Gastroesophageal sphincter (tissue), 4 donors: Measurements from ENCODE around the gene CDC42EP5. TPM values are rescaled to one million over a fixed set of nuclear protein-coding genes. Genes with fewer than 3 reads are reported as not detected.
A peak's percentile ranks its signal among the peaks of the same experiment; 100 is the strongest.

Experiments
- ATAC-seq: fragments of 150-250 bp; one replicate; pipeline ENCODE4 v1.9.1; 2016; ENCODE audit warnings: mild to moderate bottlenecking, moderate library complexity
- H3K27ac ChIP-seq, 4 donors: fragments of 200-600 bp; sonication (generic) in 3 of 4; 1 replicate in 3 of 4; 2 replicates in 1 of 4; pipeline ENCODE4 v1.5.1; 2016 to 2019
- H3K27me3 ChIP-seq: fragments of 200-600 bp; sonication (generic); one replicate; pipeline ENCODE4 v1.5.1; 2019
- H3K36me3 ChIP-seq, 2 donors: fragments of 200-600 bp; sonication (generic); one replicate each; pipeline ENCODE4 v1.5.1; 2019; ENCODE audit warnings: control low read depth in 1 of 2
- H3K4me1 ChIP-seq, 3 donors: fragments of 200-600 bp; sonication (generic); 1 replicate in 2 of 3; 2 replicates in 1 of 3; pipeline ENCODE4 v1.5.1; 2016 to 2019; ENCODE audit warnings: control low read depth in 2 of 3
- H3K4me3 ChIP-seq, 2 donors: fragments of 200-600 bp; sonication (generic); one replicate each; pipeline ENCODE4 v1.5.1; 2019; ENCODE audit warnings: mild to moderate bottlenecking in 1 of 2, moderate library complexity in 1 of 2
- H3K9me3 ChIP-seq, 3 donors: fragments of 200-600 bp; sonication (generic); one replicate each; pipeline ENCODE4 v1.5.1; 2017 to 2019; ENCODE audit warnings: control low read depth in 2 of 3
- CTCF ChIP-seq, 4 experiments: fragments of 200-600 bp in 2 of 4; fragments of 450-650 bp in 2 of 4; sonication (generic) in 1 of 4; IDR thresholded peaks; one replicate each; pipeline ENCODE4 v1.5.1; 2017 to 2019; ENCODE audit warnings: antibody characterized with exemption in 4 of 4, mild to moderate bottlenecking in 2 of 4, moderate library complexity in 2 of 4
- EP300 ChIP-seq: sonication (generic); formaldehyde crosslinking; IDR thresholded peaks from one replicate; pipeline ENCODE4 v1.6.1; 2017; ENCODE audit warnings: antibody characterized with exemption, mild to moderate bottlenecking
- POLR2A ChIP-seq, 2 donors: fragments of 450-650 bp; IDR thresholded peaks; one replicate each; pipeline ENCODE4 v1.6.1; 2017; ENCODE audit warnings: antibody characterized with exemption in 2 of 2, mild to moderate bottlenecking in 2 of 2, moderate library complexity in 1 of 2
- POLR2AphosphoS5 ChIP-seq: sonication (generic); formaldehyde crosslinking; IDR thresholded peaks from one replicate; pipeline ENCODE4 v1.6.1; 2017; ENCODE audit warnings: antibody characterized with exemption
- WGBS, 2 donors: methylation state at CpG; one replicate each; pipeline ENCODE4 v1.1.5; 2018; ENCODE audit warnings: low coverage in 1 of 2; 5-methylcytosine and 5-hydroxymethylcytosine counted together
- total RNA-seq, 4 donors: library from RNA; depleted of rRNA; stranded (reverse); fragments of >200 nt; gene quantifications; one replicate each; pipeline ENCODE4 v1.1.0, GENCODE V29; 2016

The CDC42EP5 gene
- total RNA-seq, 4 donors from 2014 or later = 4.2 to 24.1 (median 12.8) TPM

GRCh38 chr19:54465426-54466109, 7.5 kb downstream of the CDC42EP5 start:
- no peak for TF ChIP-seq CTCF (IDR thresholded peaks at IDR 0.05)
- no peak for TF ChIP-seq EP300
- no peak for TF ChIP-seq POLR2A (IDR thresholded peaks at IDR 0.05)
- no peak for TF ChIP-seq POLR2AphosphoS5
- H3K9me3 ChIP-seq = no peaks in the 10 kb centered on the region
- peaks cover 0 to 70% (median 17%) of the 10 kb centered on the region in 3 donors for H3K4me1 ChIP-seq
- H3K36me3 ChIP-seq = peaks cover 0 to 19% of the 10 kb centered on the region in 2 donors
- peak overlapping the region in 1 of 4 donors; percentile 99 for H3K27ac ChIP-seq
- H3K27me3 ChIP-seq = peaks cover 17% of the 10 kb centered on the region
- WGBS, 2 donors = 83 to 88% methylated on average over 4 to 11 of the region's 49 CpGs
- H3K4me3 ChIP-seq = peak overlapping the region in 1 of 2 donors; percentile 85
- no peak for ATAC-seq

- Histone ChIP-seq H3K27me3 (peaks cover 9% of the 10 kb centered on the region), H3K4me1 (peaks cover 0 to 70% (median 17%) of the 10 kb centered on the region in 3 donors), H3K9me3 (no peaks in the 10 kb centered on the region), H3K36me3 (peaks cover 0 to 26% of the 10 kb centered on the region in 2 donors), H3K27ac (peak overlapping the region; percentile 16 to 99 (median 97)), H3K4me3 (peak overlapping the region; percentile 34 to 85)
- WGBS, 2 donors = 60% methylated on average over 4 of the region's 87 CpGs; no CpG with 5 or more reads in 1 of the 2 donors
- ATAC-seq = peak; percentile 80
- TF ChIP-seq POLR2A (IDR thresholded peaks at IDR 0.05) = no peak
- peak in 2 of 4 experiments; percentile 8 to 29 for TF ChIP-seq CTCF (IDR thresholded peaks at IDR 0.05)
- TF ChIP-seq EP300 = no peak
- peak; percentile 41 for TF ChIP-seq POLR2AphosphoS5
Observed at GRCh38 chr19:54464630-54465425, 8.3 kb downstream of the CDC42EP5 start.

- H3K4me3 ChIP-seq = peak overlapping the region; percentile 34 to 85
- no peaks in the 10 kb centered on the region for H3K9me3 ChIP-seq
- H3K4me1 ChIP-seq = peaks cover 0 to 70% (median 17%) of the 10 kb centered on the region in 3 donors
- H3K27ac ChIP-seq = peak overlapping the region; percentile 16 to 99 (median 97)
- WGBS, 2 donors = 0 to 2% methylated on average over 5 to 21 of the region's 26 CpGs
- peaks cover 0 to 33% of the 10 kb centered on the region in 2 donors for H3K36me3 ChIP-seq
- ATAC-seq = peak; percentile 42
- peaks cover 2% of the 10 kb centered on the region for H3K27me3 ChIP-seq
- TF ChIP-seq CTCF (IDR thresholded peaks at IDR 0.05) = no peak
- TF ChIP-seq POLR2A (IDR thresholded peaks at IDR 0.05) = no peak
- TF ChIP-seq POLR2AphosphoS5 = no peak
- no peak for TF ChIP-seq EP300
Observed at GRCh38 chr19:54464044-54464629, 9.0 kb downstream of the CDC42EP5 start.

DNA sequence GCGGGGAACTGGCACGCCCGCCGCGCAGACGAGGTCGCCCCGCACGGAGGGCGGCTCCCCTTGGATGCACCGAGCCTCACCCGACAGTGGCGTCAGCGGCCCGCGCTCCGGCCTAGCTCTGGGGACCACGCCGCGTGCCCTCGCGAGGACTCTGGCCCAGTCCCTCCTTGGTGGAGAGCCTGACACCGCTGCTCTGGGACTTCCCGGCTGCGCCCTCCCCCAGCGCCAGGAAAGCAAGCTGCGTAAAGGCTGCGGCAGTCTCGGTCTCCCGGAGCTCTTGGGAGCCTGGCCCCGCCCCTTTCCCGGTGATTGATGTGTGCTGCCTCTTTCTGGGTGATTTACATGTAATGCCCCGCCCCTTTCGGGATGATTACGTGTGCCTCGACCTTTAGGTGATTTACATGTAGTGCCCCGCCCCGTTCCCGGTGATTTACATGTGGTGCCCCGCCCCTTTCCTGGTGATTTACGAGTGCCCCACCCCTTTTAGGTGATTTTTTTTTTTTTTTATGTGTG, 9.5 kb downstream of the CDC42EP5 start, which contains the start of gene LENG9:
Gene LENG9, minus strand, starts transcription at position 248 of the 513 bp plus-strand sequence. CDS start 252 bp downstream, outside the sequence.
- 0% methylated on average over 8 to 13 of the region's 41 CpGs for WGBS, 2 donors
- ATAC-seq = peak; percentile 80
- Histone ChIP-seq H3K27me3 (no peaks in the 10 kb centered on the region), H3K36me3 (peaks cover 0 to 38% of the 10 kb centered on the region in 2 donors), H3K27ac (peak within 1 kb of the TSS; percentile 84 to 99 (median 97)), H3K4me3 (peak within 1 kb of the TSS; percentile 55 to 85), H3K4me1 (peaks cover 0 to 70% (median 17%) of the 10 kb centered on the region in 3 donors), H3K9me3 (no peaks in the 10 kb centered on the region)
- TF ChIP-seq POLR2A (IDR thresholded peaks at IDR 0.05) (peak; percentile 76), CTCF (IDR thresholded peaks at IDR 0.05) (no peak), POLR2AphosphoS5 (peak; percentile 94), EP300 (no peak)
